Activated T-helper 2 cell treated with anti-CD3 and anti-CD28 coated beads, Interferon-gamma antibody, Interleukin-2, Interleukin-4, amounts not matched to agents 10 μg/mL and 5 μg/mL and 100 μg/mL, durations not matched to agents 14 hours and 24 hours and 36 hours (primary cell): ENCODE results near the gene CDC27. TPM values are rescaled to one million over a fixed set of nuclear protein-coding genes. Genes with fewer than 3 reads are reported as not detected.
"Not testable (repeated sequence)": the region's sequence is repeated elsewhere in the genome, so short reads cannot be mapped to it uniquely, and the experiment has no call there.

Experiments used
- DNase-seq: peaks from one replicate; pipeline ENCODE4 v3.0.0; 2021; ENCODE audit warnings: low spot score
- H3K27ac Mint-ChIP-seq: one replicate; pipeline ENCODE4 v1.8.0; 2021; ENCODE audit warnings: mixed read lengths
- H3K27me3 Mint-ChIP-seq: one replicate; pipeline ENCODE4 v1.8.0; 2021; ENCODE audit warnings: low read depth, mixed read lengths
- H3K36me3 Mint-ChIP-seq: one replicate; pipeline ENCODE4 v1.8.0; 2021; ENCODE audit warnings: low read depth, mixed read lengths
- H3K4me1 Mint-ChIP-seq: one replicate; pipeline ENCODE4 v1.8.0; 2021; ENCODE audit warnings: low read depth, mixed read lengths
- H3K4me3 Mint-ChIP-seq: one replicate; pipeline ENCODE4 v1.8.0; 2021; ENCODE audit warnings: low read depth, mild to moderate bottlenecking, moderate library complexity, mixed read lengths
- H3K9me3 Mint-ChIP-seq: one replicate; pipeline ENCODE4 v1.8.0; 2021; ENCODE audit warnings: mixed read lengths
- intact Hi-C: fragments of 100-400 bp; cut with micrococcal nuclease; formaldehyde crosslinking; loops from one replicate; pipeline ENCODE4 v1.15.1; 2023
- total RNA-seq: library from RNA; stranded (reverse); gene quantifications from 2 replicates; pipeline ENCODE4 v1.2.3, GENCODE V29; 2022

CDC27 gene
- total RNA-seq, 1 donor from 2014 or later, result 102 TPM

DNA sequence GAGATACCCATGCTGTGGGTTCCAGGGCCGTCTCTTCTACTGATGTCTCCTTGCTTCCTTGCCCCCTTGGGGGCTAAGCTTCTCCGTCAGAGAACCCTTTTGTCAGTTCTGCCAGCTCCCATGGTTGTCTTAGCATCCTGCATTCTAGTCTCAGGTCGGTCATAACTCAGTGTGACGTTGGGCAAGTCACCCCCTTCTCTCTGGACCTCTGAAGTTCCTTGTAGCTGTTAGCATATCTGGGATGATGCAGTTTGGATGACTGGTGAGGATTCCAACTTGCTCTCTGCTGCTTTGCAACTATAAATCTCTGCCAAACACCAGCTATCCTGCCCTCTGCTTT lies 11.2 kb upstream of the CDC27 start:
- intact Hi-C loops, result no loop called here
- H3K27ac Mint-ChIP-seq, result peak overlapping the region; percentile 18
- H3K36me3 Mint-ChIP-seq, result no peaks in the 10 kb centered on the region
- DNase-seq, result no peak
- no peaks in the 10 kb centered on the region for H3K9me3 Mint-ChIP-seq
- H3K4me1 Mint-ChIP-seq, result peaks cover 31% of the 10 kb centered on the region
- no peak overlapping the region for H3K4me3 Mint-ChIP-seq
- peaks cover 8% of the 10 kb centered on the region for H3K27me3 Mint-ChIP-seq

DNA sequence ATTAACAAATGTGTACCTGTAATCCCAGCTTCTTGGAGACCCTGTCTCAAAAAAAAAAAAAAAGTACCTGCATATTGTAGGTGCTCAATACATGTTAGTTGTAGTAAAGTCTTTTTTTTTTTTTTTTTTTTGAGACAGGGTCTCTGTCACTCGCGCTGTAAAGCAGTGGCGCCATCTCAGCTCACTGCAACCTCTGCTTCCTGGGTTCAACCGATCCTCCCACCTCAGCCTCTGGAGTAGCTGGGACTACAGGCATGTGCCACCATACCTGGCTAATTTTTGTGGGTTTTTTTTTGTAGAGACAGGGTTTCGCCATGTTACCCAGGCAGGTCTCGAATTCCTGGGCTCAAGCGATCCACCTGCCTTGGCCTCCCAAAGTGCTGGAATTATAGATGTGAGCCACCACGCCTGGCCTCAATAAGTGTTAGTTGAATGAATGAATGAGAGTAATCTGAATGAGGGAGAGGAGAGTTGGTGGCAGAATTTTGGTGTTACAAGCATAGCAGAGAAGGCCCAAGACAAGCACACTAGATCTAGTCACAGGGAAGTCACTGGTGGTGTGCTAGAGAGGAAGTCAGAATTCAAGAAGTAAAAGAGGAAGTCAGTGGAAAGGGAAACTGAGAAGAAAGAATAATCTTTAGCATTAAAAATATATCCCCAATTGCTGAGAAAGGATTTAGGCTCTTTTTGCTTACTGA lies 10.7 kb upstream of the CDC27 start:
- no peak overlapping the region for H3K27ac Mint-ChIP-seq
- no peaks in the 10 kb centered on the region for H3K9me3 Mint-ChIP-seq
- no peak overlapping the region for H3K4me3 Mint-ChIP-seq
- intact Hi-C loops, result no loop called here
- H3K4me1 Mint-ChIP-seq, result peaks cover 26% of the 10 kb centered on the region
- H3K27me3 Mint-ChIP-seq, result peaks cover 8% of the 10 kb centered on the region
- DNase-seq, result no peak
- H3K36me3 Mint-ChIP-seq, result no peaks in the 10 kb centered on the region

DNA sequence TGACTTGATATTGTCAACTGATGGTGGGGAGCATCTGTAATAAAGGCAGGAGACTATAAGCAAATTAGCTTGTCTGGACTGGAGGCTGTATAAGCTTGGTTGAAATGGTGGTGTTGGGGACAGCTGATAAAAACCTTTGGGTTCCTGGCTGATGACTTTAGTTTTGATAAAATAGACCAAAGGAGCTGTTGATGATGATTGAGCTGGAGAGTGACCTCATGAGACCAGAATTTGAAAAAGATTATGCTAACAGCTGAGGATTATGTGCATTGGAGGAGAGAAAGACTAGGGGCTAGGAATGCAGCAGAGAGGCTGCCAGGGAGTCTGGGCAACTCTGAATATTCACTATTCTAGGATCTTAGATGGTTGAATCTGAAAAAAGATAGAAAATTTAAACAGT lies 8.7 kb upstream of the CDC27 start:
- intact Hi-C loops, result no loop called here
- no peak for DNase-seq
- H3K27ac Mint-ChIP-seq, result no peak overlapping the region
- no peak overlapping the region for H3K4me3 Mint-ChIP-seq
- no peaks in the 10 kb centered on the region for H3K9me3 Mint-ChIP-seq
- H3K4me1 Mint-ChIP-seq, result peaks cover 10% of the 10 kb centered on the region
- H3K36me3 Mint-ChIP-seq, result no peaks in the 10 kb centered on the region
- peaks cover 8% of the 10 kb centered on the region for H3K27me3 Mint-ChIP-seq

DNA sequence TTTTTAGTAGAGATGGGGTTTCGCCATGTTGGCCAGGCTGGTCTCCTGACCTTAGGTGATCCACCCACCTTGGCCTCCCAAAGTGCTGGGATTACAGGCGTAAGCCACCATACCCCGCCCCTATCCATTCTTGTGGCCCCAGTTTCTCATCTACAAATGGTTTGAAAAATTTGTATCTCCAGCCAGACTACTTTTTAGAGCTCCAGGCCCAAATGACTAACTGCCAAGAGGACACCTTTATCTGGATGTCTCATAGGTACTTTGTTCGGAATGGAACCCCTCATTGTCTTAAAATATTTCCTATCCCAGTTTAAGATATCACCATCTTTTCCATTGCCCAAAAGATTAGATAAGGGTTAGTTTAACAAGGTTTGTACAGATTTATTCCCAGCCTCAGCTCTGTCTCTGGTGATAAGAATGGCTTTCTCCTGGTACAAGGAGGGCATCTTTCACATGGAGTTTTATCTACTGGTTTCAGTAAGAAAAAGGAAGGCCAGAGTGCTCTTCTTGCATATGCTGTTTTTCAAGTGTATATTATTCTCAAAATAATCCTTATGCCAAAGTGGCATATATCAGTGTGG lies 4.9 kb upstream of the CDC27 start:
- peaks cover 16% of the 10 kb centered on the region for H3K4me1 Mint-ChIP-seq
- H3K36me3 Mint-ChIP-seq, result no peaks in the 10 kb centered on the region
- peaks cover 8% of the 10 kb centered on the region for H3K27me3 Mint-ChIP-seq
- DNase-seq, result no peak
- intact Hi-C loops, result no loop called here
- H3K4me3 Mint-ChIP-seq, result no peak overlapping the region
- no peak overlapping the region for H3K27ac Mint-ChIP-seq
- H3K9me3 Mint-ChIP-seq, result no peaks in the 10 kb centered on the region

DNA sequence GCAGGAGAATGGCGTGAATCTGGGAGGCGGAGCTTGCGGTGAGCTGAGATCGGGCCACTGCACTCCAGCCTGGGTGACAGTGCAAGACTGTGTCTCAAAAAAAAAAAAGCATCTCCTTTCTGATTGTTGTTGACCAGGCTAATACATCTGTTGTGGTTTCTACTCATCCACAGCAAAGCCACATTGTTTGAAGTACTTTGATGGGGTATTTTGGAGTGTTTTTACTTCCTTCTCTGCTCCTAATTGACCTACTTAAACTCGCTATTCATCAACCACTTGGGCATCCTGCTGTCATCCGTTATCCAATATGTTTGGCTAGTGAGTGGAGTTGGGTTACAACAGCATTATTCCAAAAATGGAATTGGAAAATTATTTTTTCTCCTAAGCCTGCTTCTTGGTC lies 3.5 kb upstream of the CDC27 start:
- Mint-ChIP-seq H3K4me1 (peaks cover 19% of the 10 kb centered on the region), H3K27ac (no peak overlapping the region), H3K4me3 (no peak overlapping the region), H3K9me3 (no peaks in the 10 kb centered on the region), H3K27me3 (peaks cover 7% of the 10 kb centered on the region), H3K36me3 (peaks cover 8% of the 10 kb centered on the region)
- intact Hi-C loops, result no loop called here
- no peak for DNase-seq

DNA sequence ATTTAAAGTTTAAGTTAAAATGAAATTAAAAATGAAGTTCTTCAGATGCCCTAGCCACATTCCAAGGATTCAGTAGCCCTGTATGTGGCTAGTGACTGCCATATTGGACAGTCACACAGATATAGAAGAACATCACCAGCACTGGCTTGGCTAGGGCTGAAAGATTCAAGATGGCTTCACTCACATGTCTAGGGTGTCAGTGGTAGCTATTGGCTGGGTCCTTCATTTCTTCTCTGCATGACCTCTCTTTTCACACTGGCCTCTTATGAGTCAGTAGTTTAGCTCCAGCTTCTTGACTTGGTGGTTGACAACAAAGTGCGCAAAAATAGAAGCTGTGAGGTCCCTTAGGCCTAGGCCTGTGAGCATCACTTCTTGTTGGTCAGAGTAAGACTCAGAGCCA lies 1.7 kb upstream of the CDC27 start:
- H3K9me3 Mint-ChIP-seq, result no peaks in the 10 kb centered on the region
- H3K4me1 Mint-ChIP-seq, result peaks cover 30% of the 10 kb centered on the region
- H3K4me3 Mint-ChIP-seq, result no peak overlapping the region
- DNase-seq, result no peak
- peaks cover 18% of the 10 kb centered on the region for H3K36me3 Mint-ChIP-seq
- peak overlapping the region; percentile 18 for H3K27ac Mint-ChIP-seq
- intact Hi-C loops, result no loop called here
- no peaks in the 10 kb centered on the region for H3K27me3 Mint-ChIP-seq

DNA sequence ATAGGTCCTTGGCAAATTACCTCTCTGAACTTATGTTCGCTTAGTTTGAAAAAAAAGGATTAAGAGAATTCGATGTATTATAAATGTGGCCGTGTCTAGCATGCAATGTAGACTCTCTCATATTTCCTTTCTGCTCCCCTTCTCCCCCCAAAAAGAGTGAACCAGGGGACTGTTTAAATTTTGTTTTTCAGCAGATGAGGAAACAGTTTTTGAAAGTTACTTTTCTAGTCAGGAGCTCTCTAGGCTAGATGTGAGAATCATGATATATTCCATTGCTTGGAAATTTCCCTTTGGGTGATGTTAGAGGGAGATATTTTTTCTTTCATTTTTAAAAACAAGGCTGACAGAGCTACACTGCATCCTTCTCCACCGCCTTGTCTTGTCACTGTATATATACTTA lies 1.1 kb upstream of the CDC27 start:
- DNase-seq, result no peak
- peaks cover 18% of the 10 kb centered on the region for H3K36me3 Mint-ChIP-seq
- H3K27ac Mint-ChIP-seq, result no peak overlapping the region
- H3K9me3 Mint-ChIP-seq, result no peaks in the 10 kb centered on the region
- peak overlapping the region; percentile 98 for H3K4me3 Mint-ChIP-seq
- peaks cover 31% of the 10 kb centered on the region for H3K4me1 Mint-ChIP-seq
- intact Hi-C loops, result no loop called here
- no peaks in the 10 kb centered on the region for H3K27me3 Mint-ChIP-seq

DNA sequence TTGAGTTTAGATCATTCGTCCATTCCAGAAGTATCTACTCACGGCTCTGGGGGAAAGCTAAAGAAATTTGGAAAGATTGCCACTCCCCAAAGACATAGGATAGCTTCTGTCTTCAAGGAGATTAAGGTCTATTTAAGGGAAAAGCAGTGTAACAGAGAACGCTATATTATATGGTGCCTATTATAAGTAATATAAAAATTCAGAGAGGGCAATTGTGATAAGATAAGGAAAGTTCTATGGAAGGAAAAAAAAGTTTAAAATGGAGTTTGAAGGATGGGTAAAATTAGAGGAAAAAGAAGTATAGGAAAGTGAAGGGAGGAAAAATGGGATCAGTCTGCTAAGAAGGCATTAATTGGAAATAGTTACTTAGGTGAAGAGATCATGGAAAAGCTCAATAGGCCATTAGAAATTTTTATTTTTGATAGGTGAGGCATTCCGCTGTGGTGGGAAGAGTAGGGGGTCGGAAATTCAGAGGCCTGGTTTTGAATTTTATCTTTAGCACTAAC lies 690 bp upstream of the CDC27 start:
- H3K9me3 Mint-ChIP-seq, result no peaks in the 10 kb centered on the region
- peak overlapping the region; percentile 98 for H3K4me3 Mint-ChIP-seq
- peaks cover 31% of the 10 kb centered on the region for H3K4me1 Mint-ChIP-seq
- intact Hi-C loops, result loop anchor here (1.0 kb wide), 1 partner anchor 15 kb away; no protein-coding TSS in a partner anchor
- peak overlapping the region; percentile 97 for H3K27ac Mint-ChIP-seq
- H3K27me3 Mint-ChIP-seq, result no peaks in the 10 kb centered on the region
- peaks cover 18% of the 10 kb centered on the region for H3K36me3 Mint-ChIP-seq
- no peak for DNase-seq

DNA sequence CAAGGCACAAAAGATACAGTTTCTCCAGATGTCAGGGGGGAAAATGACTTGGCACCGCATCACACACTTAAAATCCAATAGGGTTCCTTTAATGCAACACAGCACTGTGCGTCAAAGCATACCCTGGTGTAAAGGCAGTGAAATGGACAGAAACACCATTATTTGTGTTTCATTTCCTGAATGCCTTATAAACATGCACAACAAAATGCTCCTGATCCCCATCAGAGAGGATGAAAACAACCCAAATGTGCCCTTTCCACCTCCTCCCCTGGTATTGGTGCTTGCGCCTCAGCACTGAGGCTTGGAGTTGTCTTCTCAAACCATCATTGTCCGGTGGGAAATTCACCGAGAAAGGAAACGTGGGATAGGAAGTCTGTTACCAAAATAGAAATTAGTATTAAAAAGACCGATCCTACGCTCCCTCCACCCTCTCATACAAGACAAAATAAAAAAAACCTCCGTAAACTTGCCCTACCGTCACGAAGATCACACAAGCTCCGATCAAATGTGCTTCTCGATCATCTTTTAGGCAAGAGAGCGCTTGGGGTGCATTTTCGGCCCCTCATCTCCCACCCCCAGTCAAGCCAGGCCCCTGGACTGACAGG lies 722 bp downstream of the CDC27 start:
- no peaks in the 10 kb centered on the region for H3K27me3 Mint-ChIP-seq
- H3K27ac Mint-ChIP-seq, result peak overlapping the region; percentile 97
- H3K36me3 Mint-ChIP-seq, result peaks cover 25% of the 10 kb centered on the region
- intact Hi-C loops, result no loop called here
- DNase-seq, result no peak
- H3K9me3 Mint-ChIP-seq, result no peaks in the 10 kb centered on the region
- peaks cover 41% of the 10 kb centered on the region for H3K4me1 Mint-ChIP-seq
- peak overlapping the region; percentile 98 for H3K4me3 Mint-ChIP-seq

DNA sequence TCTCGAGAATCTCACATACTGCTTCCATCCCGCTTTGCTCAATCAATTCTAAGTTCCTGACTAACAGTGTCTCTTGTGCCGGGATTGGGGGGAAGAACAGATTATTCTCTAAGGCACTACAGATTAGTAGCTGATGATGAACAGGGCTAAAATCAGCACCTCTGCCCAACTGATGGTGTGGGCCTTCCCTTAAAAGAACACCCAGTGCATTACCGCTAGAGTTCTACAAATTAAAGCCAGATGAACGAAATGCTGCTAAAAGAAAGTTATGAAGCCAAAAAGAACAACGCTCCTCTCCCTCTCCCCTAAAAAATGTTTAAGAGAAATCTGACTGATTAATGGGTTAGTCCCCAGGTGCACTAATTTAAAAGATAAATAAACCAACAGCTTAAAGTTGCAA lies 4.4 kb downstream of the CDC27 start:
- H3K4me3 Mint-ChIP-seq, result no peak overlapping the region
- no peaks in the 10 kb centered on the region for H3K27me3 Mint-ChIP-seq
- H3K9me3 Mint-ChIP-seq, result no peaks in the 10 kb centered on the region
- H3K27ac Mint-ChIP-seq, result no peak overlapping the region
- DNase-seq, result no peak
- peaks cover 47% of the 10 kb centered on the region for H3K4me1 Mint-ChIP-seq
- intact Hi-C loops, result no loop called here
- peaks cover 35% of the 10 kb centered on the region for H3K36me3 Mint-ChIP-seq

DNA sequence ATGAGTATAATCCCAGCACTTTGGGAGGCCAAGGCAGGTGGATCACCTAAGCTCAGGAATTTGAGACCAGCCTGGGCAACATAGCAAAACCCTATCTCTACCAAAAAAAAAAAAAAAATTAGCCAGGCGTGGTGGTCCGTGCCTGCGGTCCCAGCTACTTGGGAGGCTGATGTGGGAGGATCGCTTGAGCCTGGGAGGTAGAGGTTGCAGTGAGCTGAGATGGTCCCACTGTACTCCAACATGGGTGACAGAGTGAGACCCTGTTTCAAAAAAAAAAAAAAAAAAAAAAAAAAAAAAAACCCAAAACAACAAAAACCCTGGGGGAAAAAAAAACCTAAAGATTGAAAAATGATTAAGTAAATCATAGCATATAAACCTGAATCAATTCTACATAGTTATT lies 8.1 kb downstream of the CDC27 start:
- H3K36me3 Mint-ChIP-seq, result peaks cover 41% of the 10 kb centered on the region
- peaks cover 43% of the 10 kb centered on the region for H3K4me1 Mint-ChIP-seq
- H3K27ac Mint-ChIP-seq, intact Hi-C loops, H3K9me3 Mint-ChIP-seq, H3K4me3 Mint-ChIP-seq, H3K27me3 Mint-ChIP-seq, DNase-seq: not testable (repeated sequence)

DNA sequence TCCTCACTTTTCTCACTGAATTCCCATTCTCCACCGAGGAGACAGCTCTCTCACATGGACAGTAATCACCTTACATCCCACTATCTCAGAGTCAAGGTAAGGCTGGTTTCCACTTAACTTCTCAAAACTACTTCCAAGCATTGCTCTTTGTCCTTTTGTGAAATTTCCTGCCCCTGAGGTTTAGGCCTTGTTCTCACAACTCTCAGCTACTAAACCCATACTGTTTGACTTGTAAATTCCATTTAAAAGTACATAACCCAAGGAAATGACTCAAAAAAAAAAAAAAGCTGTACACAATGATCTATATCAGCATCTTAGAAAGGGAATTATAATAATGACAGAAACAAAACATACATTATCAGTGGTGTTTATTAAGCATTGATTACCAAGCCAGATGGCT lies 8.8 kb downstream of the CDC27 start:
- Mint-ChIP-seq H3K4me3 (no peak overlapping the region), H3K4me1 (peaks cover 40% of the 10 kb centered on the region), H3K27ac (peak overlapping the region; percentile 48), H3K36me3 (peaks cover 41% of the 10 kb centered on the region), H3K9me3 (no peaks in the 10 kb centered on the region), H3K27me3 (no peaks in the 10 kb centered on the region)
- no peak for DNase-seq
- intact Hi-C loops, result no loop called here

DNA sequence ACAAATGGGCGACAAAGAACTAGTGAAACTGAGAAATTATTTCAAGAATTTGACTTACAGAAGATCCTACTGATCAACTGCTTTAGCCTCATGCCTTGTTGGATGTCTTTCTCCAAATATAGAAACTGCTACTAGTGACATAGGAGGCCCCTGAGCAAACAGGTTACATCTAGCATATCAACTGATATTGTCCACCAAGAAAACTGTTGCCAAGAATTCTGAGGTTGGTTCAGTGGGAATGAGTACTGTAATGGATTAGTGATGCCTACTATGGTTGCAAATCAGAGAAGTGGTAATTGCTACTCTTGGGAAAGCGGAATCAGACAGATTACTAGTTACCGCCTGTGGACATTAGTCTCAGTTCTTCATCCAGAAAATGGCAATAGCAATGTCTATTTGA lies 10.0 kb downstream of the CDC27 start:
- Mint-ChIP-seq H3K36me3 (peaks cover 44% of the 10 kb centered on the region), H3K27ac (no peak overlapping the region), H3K27me3 (no peaks in the 10 kb centered on the region), H3K4me1 (peaks cover 37% of the 10 kb centered on the region), H3K4me3 (no peak overlapping the region), H3K9me3 (no peaks in the 10 kb centered on the region)
- no peak for DNase-seq
- intact Hi-C loops, result no loop called here
